Body of pancreas (tissue), 4 donors: ENCODE results near the gene CHRNA5.

Experiments used
- CTCF ChIP-seq, 7 experiments: fragments of 450-650 bp in 4 of 7; fragments of 200-600 bp in 3 of 7; sonication (generic) in 3 of 7; IDR thresholded peaks; one replicate each; pipeline ENCODE4 v1.5.1; 2016 to 2019; ENCODE audit warnings: antibody characterized with exemption in 7 of 7
- POLR2A ChIP-seq, 3 donors: fragments of 450-650 bp; IDR thresholded peaks; one replicate each; pipeline ENCODE4 v1.6.1; 2016; ENCODE audit warnings: antibody characterized with exemption in 3 of 3, mild to moderate bottlenecking in 2 of 3

- TF ChIP-seq CTCF (IDR thresholded peaks at IDR 0.05) (no peak), POLR2A (IDR thresholded peaks at IDR 0.05) (no peak)
Measured at GRCh38 chr15:78617076-78617475, 51.8 kb downstream of the CHRNA5 start.
